GM21737 (cell line): ENCODE measurements around the gene PEAK3.

ENCODE experiments used
- ATAC-seq: cut with Tn5 transposase; IDR thresholded peaks from one replicate; pipeline ENCODE4 v1.9.1; 2021; ENCODE audit warnings: mild to moderate bottlenecking, moderate library complexity; ENCODE audit not compliant: unreplicated experiment

Gene PEAK3

DNA sequence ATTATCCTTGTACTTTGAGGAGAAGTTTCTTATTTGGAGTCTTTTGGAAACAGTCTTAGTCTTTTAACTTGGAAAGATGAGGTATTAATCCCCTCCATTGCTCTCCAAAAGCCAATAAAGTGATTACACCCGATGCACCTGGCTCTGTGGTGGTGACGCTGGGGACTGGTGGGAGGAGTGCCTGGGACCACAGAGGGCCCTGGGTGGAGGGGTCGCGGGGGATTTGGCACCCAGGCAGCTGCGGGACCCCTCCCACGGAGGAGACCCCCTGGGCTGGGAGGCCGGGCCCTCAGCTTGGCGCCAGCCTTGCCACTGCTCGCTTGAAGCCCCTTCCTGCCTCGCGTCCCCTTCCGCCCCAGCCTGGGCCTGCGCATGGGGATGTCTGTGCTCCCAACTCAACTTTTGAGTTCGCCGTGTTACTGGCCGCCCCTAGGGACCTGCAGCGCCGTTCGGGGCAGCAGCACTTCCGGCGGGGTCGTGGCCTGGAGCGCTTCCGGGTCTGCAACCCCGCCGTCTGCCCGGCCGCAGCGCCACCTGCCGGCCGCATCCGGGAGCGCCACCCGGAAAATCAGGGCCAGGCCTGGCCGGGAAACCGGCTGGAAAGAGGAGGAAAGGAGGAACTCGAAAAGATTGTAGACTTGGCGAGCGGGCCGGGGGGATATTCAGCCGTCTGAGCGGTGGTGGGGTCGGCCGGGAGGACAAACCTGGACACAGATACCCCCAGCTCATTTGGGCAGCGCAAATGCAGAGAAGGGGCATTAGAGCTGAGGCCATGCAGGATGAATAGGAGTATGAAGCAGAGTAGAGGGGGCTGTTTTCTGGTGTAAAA, 8.4 kb downstream of the PEAK3 start:
- ATAC-seq: peak; percentile 28

- no peak for ATAC-seq
Observed at GRCh38 chr19:2271234-2272103, 10.5 kb downstream of the PEAK3 start.

- no peak for ATAC-seq
Observed at GRCh38 chr19:2270423-2271233, 11.3 kb downstream of the PEAK3 start.

DNA sequence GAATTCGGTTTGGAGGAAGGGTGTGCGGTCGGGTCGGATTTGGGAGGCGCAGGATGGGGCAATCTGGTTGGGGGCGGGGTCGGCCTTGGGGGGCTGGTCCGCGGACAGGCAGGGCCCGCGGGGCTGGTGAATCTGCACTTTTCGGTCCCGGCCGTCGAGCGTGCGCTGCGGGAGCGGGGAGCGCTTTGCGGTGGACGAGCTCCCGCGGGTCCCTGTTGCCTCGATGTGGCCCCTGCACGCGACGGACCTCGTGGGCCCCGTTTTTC, 11.9 kb downstream of the PEAK3 start:
- ATAC-seq: no peak

DNA sequence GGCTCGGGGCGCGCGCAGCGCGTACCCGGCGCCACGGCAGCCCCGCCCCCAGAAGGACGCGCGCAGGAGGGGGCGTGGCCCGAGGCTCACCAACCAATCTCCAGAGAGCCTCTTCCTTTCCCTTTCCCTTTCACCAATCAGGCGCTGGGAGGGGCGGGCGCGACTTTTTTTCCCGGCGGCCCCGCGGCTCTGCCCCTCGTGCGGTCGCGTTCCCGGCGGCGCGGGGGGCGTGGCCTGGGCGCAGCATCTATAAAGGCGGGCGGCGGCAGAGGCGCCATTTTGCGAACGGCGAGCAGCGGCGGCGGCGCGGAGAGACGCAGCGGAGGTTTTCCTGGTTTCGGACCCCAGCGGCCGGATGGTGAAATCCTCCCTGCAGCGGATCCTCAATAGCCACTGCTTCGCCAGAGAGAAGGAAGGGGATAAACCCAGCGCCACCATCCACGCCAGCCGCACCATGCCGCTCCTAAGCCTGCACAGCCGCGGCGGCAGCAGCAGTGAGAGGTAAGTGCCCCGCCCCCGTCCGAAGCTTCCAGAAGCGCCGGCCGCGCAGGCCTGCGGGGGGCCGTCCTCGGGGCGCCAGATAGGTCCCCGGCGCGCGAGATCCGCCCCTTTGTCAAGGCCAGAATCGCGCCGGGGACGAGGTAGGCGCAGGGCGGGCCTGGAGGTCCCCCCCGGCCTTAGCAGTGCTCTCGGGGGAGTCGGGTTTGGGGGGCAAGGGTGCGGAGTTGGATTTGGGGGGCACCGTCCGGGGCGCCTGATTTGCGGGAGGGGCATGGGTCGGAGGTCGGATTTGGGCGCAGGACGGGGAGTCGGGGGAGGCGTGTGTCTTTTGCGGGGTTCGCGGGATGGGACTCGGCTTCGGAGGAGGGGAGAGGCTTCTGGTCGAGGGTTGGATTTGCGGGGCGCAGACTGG, 12.5 kb downstream of the PEAK3 start:
- peak; percentile 42 for ATAC-seq

- ATAC-seq: no peak
Observed at GRCh38 chr19:2268861-2269243, 13.1 kb downstream of the PEAK3 start.

DNA sequence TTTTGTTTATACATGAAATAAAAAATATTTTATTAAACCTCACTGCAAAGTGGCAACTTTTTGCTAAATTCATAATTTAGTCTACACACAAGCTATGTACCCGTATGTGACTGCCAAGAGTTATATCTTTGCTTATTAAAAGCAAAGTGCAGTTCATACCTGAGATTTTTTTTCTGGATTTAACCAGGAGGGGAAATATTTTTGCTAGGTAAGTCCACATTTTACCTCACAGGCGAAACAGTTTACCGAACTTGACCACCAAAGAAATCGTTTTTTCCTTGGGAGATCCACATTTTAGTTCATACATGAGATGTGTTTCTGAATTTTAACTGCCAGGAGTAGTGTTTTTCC, 13.5 kb downstream of the PEAK3 start:
- no peak for ATAC-seq

DNA sequence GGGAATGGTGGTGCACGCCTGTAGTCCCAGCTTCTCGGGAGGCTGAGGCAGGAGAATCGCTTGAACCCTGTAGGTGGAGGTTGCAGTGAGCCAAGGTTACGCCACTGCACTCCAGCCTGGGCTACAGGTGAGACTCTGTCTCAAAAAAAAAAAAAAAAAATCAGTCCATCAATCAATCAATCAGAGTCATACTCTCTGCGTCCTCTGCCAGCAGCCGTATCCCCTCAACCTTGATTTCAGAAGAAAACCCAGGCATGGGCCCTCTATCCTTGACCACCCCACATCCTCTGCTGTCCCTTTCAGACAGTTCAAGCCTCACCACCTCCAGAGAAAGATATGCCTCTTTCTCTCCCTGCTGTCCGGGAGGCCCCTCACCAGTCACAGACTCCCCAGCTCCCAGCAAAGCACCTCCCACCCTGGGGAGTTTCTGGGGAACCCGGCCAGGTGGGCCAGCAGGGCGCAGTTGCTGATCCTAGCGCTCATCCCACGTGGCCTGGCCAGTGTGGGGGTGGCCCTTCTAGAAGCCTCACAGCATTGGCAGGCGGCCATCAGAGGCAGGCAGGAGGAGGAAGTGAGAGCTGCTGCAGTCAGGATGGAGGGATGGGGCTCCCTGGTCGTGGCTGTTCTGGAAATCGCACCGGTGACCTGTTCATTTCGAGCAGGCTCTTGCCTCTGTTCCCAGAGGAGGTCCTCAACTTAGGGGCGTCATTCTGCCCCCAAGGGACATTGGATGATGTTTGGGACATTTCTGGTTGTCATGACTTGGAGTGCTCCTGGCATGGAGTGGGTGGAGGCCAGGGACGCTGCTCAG, 15.6 kb downstream of the PEAK3 start:
- no peak for ATAC-seq

DNA sequence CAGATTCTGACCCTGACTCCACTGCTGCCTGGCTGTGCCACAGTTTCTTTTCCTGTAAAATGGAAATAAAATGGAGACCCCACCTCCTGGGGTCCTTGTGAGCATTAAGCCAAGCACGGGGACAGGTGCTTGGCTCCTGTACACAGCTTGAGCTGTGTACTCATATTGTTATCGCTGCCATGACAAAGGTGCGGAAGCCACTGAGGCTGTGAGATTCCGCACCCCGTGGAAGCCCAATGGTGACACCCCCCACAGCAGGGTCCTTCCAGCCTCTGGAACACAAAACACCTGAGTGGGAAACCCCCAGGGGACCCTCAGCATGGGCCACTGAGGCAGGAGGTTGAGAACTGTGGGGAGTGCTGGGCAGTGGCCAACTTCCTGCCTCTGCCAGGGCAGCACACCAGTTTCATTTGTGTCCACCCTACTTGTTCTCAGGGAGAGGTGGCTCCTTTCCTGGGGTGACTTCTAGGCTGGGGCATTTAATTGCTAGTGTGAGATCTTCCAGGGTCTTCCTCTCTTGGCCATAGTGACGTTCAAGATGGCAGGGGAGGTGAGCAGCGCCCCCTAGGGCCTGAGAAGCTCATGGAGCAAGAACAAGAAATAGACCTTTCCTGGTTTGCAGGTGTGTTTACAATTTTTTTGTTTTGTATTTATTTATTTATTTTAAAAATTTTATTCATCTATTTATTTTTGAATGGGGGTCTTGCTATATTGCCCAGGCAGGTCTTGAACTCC, 20.4 kb downstream of the PEAK3 start:
- no peak for ATAC-seq

DNA sequence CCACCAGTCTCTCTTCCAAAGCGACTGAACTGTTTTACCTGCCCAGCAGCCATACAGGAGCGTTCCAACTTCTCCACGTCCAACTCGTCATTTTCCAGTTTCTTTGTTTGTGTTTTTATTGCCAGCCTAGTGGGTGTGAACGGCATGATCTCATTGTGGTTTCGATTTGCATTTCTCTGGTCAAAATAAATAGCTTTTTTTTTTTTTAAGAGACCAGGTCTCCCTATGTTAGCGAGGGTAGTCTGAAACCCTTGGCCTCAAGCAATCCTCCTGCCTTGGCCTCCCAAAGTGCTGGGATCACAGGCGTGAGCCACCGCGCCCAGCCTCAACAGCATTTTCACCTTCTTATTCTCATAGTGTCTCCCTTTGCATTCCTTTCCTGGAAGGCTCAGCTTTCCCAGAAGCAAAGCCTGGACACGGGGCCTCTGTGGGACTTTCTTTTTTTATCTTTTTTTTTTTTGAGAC, 21.6 kb downstream of the PEAK3 start:
- ATAC-seq: no peak

DNA sequence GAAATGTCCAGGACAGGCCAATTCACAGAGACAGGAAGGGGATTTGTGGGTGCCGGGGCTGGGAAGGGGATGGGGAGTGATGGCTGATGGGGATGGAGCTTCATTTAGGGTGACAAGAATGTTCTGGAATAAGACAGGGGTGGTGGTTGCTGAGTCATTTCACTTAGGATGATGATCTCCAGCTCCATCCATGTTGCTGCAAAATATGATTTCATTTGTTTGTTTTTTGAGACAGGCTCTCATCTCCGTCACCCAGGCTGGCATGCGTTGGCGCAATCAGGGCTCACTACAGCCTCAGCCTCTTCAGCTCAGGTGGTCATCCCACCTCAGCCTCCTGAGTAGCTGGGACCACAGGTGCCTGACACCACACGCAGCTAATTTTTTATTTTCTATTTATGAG, 22.6 kb downstream of the PEAK3 start:
- no peak for ATAC-seq

DNA sequence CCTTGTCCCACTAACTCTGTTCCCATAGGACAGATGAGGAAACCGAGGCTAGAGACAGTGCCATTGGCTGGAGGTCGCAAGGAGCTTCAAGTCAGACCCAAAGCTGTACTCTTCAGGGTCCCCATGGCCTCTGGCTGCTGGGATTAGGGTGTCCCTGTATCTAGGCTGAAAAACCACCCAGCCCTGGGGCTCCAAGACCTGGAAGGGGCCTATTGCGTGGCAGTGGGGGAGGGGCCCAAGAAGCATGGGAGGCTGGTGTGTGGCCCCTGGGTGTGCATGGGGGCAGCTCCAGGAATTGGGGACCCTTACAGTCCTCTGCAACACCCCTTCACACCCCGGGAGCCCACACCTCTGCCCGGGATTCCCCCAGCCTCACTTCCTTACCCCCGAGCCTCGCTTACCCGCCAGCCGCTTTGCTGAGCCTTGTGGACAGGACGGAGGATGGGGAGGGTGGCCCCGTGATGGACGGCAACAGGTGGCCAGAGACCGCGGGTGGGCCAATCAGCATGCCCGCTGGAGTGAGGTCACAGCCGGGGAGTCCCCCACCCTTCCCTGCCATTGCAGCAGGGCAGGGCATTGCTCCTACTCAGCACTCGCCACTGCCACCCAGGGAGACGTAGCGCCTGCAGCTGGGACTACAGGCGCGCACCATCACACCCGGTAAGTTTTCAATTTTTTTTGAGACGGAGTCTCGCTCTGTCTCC, 25.8 kb downstream of the PEAK3 start, which contains the start of gene JSRP1:
Gene JSRP1 (minus strand): TSS at position 436 of the 704 bp plus-strand sequence. CDS start 1,103 bp downstream, outside the sequence.
- no peak for ATAC-seq

DNA sequence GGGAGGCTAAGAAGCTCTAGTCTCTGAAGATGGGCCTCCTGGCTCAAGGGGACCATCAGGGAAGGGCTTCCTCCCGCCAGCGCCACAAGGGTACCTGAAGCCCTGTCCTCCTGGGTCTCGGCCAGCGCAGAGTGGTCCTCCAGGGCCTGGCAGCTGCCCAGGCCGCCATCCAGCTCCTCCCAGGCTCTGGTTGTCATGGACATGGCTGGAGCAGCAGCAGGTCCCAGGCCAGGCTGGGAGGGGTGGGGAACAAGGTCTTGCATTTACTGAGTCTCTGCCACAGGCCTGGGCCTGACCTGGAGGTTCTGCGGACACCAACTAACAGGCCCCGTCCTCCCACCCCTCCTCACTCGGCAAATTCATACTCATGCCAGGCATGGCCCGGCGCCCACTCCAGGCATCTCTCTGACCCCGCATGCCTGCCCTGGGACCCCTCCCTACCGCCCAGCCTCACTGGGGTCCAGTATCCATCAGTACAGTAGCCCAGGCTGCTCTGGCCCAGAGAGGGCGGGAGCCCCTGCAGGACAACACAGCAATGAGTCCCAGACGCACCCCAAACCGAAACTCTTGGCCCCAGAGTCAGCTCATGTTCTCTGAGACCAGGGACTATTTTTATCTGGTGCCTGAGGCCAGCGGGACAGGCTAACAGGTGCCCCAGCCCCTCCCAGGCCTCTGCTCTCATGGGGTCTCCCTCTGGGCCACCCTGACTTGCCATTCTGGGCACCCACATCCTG, 26.7 kb downstream of the PEAK3 start:
- ATAC-seq: no peak

- no peak for ATAC-seq
Observed at GRCh38 chr19:2254064-2254872, 27.7 kb downstream of the PEAK3 start.

DNA sequence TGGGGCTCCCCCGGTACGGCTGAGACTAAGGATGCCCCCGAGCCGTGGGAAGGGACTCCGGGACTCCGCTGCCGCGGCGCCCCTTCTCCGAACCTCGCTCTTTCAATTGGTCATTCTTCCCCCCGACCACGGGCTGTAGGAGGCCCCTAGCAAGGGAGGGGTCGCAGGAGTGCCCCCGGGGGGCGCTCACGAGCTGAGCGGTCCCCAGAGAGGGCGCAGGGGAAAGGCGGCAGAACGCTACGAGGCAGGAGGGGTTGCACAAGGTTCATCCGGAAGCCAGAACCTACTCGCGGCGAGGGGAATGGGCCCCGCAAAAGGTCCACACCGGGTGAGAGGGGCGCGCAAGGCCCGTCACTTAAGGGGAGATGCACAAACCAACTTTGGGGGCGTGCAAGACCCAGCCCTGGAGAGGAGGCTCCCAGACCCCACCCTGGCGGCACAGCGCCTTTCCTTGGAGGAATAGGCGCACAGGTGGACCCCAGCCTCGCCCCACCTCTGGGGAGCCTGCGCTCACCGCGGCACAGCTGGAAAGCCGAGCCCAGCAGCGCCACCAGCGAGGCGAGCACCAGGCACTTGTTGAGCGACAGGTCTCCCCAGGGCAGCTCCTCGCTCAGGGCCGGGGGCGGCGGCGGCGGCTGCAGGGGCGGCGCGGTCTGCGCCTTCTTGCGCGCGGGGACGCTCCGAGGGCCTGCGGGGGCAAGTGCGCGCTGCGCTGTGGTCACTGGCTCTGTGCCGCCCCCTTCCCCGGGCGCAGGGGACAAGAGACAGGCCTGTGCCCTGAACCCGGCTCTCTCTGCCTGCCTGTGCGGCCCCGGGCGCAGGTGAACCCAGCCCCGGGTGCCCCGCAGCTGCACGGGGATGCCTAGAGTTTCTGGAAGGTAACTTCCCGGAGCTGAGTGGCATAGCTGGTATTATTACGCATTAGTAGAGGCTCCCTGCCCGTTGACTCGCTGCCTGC, 28.6 kb downstream of the PEAK3 start:
- no peak for ATAC-seq

DNA sequence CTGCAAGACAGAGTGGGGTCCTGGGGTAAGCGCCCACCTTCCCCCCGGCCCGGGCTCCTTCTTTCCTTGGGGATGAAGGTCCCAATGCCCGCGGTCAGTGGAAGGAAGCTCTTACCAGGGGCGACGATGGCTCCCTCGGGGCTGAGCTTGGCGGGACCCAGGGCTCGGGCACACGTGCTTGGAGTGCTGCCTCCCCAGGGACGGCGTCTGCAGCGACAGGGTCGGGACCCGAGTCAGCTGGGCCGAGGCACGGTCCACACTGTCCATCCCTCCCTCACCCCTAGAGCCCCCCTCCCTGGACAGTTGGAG, 29.2 kb downstream of the PEAK3 start:
- no peak for ATAC-seq
